DMS114 treated with DMSO at 0.1 percent for 48 hours (cell line): ENCODE measurements around the gene LITAF.
"Not testable (repeated sequence)": the region's sequence is repeated elsewhere in the genome, so short reads cannot be mapped to it uniquely, and the experiment has no call there.

Experiments used
- DNase-seq: peaks from one replicate; lab custom pipeline; 2025; ENCODE audit not compliant: unreplicated experiment; lab: John Stamatoyannopoulos, UW

LITAF gene

GRCh38 chr16:11524098-11524760, 62.5 kb downstream of the LITAF start:
- DNase-seq = no peak

GRCh38 chr16:11521055-11521454, 65.7 kb downstream of the LITAF start:
- no peak for DNase-seq

- no peak for DNase-seq
Observed at GRCh38 chr16:11520442-11520841, 66.3 kb downstream of the LITAF start.

- no peak for DNase-seq
Observed at GRCh38 chr16:11517961-11518360, 68.8 kb downstream of the LITAF start.

GRCh38 chr16:11515540-11516430, 70.9 kb downstream of the LITAF start:
- DNase-seq = no peak

GRCh38 chr16:11514283-11514682, 72.4 kb downstream of the LITAF start:
- DNase-seq = no peak

- not testable (repeated sequence) for DNase-seq
Observed at GRCh38 chr16:11513366-11513765, 73.4 kb downstream of the LITAF start.

- no peak for DNase-seq
Observed at GRCh38 chr16:11511801-11512200, 74.9 kb downstream of the LITAF start.

GRCh38 chr16:11511328-11511727, 75.4 kb downstream of the LITAF start:
- no peak for DNase-seq

GRCh38 chr16:11510178-11510973, 76.3 kb downstream of the LITAF start:
- no peak for DNase-seq

- no peak for DNase-seq
Observed at GRCh38 chr16:11507991-11508390, 78.7 kb downstream of the LITAF start.

GRCh38 chr16:11507350-11507749, 79.4 kb downstream of the LITAF start:
- no peak for DNase-seq

- no peak for DNase-seq
Observed at GRCh38 chr16:11506741-11507305, 79.9 kb downstream of the LITAF start.

GRCh38 chr16:11504261-11504660, 82.5 kb downstream of the LITAF start:
- DNase-seq = not testable (repeated sequence)

- DNase-seq = no peak
Observed at GRCh38 chr16:11503566-11503965, 83.2 kb downstream of the LITAF start.

- no peak for DNase-seq
Observed at GRCh38 chr16:11502239-11502638, 84.5 kb downstream of the LITAF start.

GRCh38 chr16:11501632-11502031, 85.1 kb downstream of the LITAF start:
- DNase-seq = no peak

- no peak for DNase-seq
Observed at GRCh38 chr16:11500700-11501346, 85.9 kb downstream of the LITAF start.

- no peak for DNase-seq
Observed at GRCh38 chr16:11499295-11500089, 87.2 kb downstream of the LITAF start.

- DNase-seq = no peak
Observed at GRCh38 chr16:11498683-11499082, 88.0 kb downstream of the LITAF start.
